MG63 (cell line): Measurements from ENCODE around the gene TAL1. TPM values are rescaled to one million over a fixed set of nuclear protein-coding genes. Genes with fewer than 3 reads are reported as not detected.
"Not testable (repeated sequence)": the region's sequence is repeated elsewhere in the genome, so short reads cannot be mapped to it uniquely, and the experiment has no call there.

Source experiments
- DNase-seq: peaks from one replicate; pipeline ENCODE4 v3.0.0-alpha.2; 2020
- H3K27me3 ChIP-seq: fragments of 250-450 bp; sonication (Bioruptor Pico); 2 replicates; pipeline ENCODE4 v1.5.1; 2020; ENCODE audit warnings: mild to moderate bottlenecking, moderate library complexity
- H3K36me3 ChIP-seq: fragments of 250-450 bp; sonication (Bioruptor Pico); 2 replicates; pipeline ENCODE4 v1.5.1; 2020; ENCODE audit warnings: mild to moderate bottlenecking, moderate library complexity
- H3K4me3 ChIP-seq: fragments of 250-450 bp; sonication (Bioruptor Pico); 2 replicates; pipeline ENCODE4 v1.5.1; 2020; ENCODE audit warnings: mild to moderate bottlenecking, moderate library complexity
- H3K9me3 ChIP-seq: fragments of 250-450 bp; sonication (Bioruptor Pico); 2 replicates; pipeline ENCODE4 v1.5.1; 2020; ENCODE audit warnings: mild to moderate bottlenecking, moderate library complexity
- total RNA-seq: library from RNA; depleted of rRNA; stranded (reverse); fragments of >200 nt; shearing (Covaris generic); gene quantifications from 2 replicates; pipeline ENCODE4 v1.2.3, GENCODE V29; 2014; ENCODE audit warnings: low replicate concordance; rRNA removed

Gene TAL1
- total RNA-seq: not detected in 2 replicates

DNA sequence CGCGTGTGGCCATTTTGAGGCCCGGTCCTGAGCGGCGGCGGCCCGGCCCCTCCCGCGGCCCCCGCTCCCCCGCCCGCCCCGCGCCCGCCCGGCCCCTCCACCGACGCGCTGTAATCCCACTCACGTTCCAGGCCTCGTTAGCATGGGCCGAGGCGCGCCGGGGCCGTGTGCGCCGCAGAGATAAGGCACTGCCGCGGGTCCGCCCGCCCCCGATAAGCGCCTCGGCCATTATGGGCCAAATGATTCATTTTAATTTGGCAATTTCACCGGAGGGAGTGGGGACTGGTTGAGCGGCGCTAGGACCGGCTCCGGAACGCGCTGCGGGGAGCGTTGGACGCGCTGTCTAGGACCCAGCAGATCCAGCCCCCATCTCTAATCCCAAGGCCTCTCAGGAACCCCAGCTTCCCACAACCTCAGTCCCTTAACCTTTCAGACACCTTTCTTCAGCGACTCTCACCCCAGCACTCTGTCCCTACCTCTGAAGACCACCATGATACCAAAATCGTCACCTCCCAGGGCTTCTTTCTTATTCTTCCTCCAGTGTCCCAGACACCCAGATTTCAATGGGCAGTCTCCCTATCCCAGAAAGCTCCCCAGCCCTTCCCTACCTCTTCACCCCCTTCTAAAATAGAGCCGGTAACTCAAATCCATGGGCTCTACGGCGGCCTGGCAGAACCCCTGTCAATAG is at the start of gene TAL1:
Gene TAL1 (minus strand): TSS at position 39 of the 688 bp plus-strand sequence. CDS start 6,337 bp downstream, outside the sequence.
- no peak for DNase-seq
- Histone ChIP-seq H3K4me3 (peak within 1 kb of the TSS; percentile 32), H3K27me3 (peaks cover 39% of the 10 kb centered on the region), H3K9me3 (no peaks in the 10 kb centered on the region), H3K36me3 (no peaks in the 10 kb centered on the region)

DNA sequence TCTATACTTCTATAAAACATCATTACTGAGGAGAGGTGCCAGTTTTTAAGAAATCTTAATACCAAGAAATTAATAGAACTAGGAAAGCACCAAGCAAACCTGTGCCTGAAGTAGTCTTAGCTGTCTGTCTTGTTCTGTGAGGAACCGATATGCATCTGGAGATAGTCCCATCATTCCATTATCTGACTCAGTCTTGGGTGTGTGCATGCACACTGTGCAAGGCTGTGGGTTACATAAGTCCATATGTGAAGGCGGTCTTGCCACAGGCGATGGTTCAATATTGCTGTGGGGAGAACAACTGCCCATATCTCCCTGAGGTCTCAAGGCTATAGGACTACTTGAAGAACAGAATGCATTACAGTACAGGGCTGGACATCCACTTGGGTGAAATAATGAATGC is 48.1 kb upstream of the TAL1 start:
- no peak overlapping the region for H3K4me3 ChIP-seq
- H3K27me3 ChIP-seq: no peaks in the 10 kb centered on the region
- no peak for DNase-seq
- H3K9me3 ChIP-seq: no peaks in the 10 kb centered on the region
- peaks cover 39% of the 10 kb centered on the region for H3K36me3 ChIP-seq

DNA sequence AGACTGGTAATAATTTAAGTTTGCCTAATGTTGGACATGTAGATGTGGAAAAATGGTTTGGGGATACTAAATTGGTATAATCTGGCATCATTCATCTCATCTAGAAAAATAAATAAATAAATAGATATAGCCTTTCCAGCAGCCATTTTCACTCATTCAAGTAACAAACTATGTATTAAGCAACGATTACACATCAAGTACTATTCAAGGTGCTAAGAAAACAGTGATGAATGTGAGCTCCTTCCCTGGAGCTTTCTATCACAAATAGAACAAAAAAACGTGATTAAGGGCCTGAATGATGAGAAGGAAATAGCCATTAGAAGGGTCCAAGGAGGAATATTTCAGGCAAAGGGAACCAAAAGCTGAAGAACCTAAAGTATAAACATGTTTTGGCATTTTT is 44.8 kb upstream of the TAL1 start:
- DNase-seq: no peak

DNA sequence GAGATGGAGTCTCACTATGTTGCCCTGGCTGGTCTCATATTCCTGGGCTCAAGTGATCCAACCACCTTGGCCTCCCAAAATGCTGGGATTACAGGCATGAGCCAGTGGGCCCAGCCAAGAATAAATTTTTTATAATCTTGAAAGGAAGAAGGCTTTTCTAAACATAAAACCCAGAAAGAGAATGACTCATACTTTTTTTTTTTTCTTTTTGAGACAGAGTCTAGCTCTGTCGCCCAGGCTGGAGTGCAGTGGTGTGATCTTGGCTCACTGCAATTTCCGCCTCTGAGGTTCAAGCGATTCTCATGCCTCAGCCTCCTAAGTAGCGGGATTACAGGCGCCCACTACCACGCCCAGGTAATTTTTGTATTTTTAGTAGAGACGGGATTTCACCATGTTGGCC is 43.8 kb upstream of the TAL1 start:
- H3K9me3 ChIP-seq, H3K4me3 ChIP-seq, DNase-seq, H3K27me3 ChIP-seq: not testable (repeated sequence)
- H3K36me3 ChIP-seq: peaks cover 46% of the 10 kb centered on the region

More for the DNA sequence above, 44.8 kb upstream of the TAL1 start:
- Histone ChIP-seq H3K9me3 (no peaks in the 10 kb centered on the region), H3K36me3 (peaks cover 48% of the 10 kb centered on the region), H3K4me3 (no peak overlapping the region), H3K27me3 (no peaks in the 10 kb centered on the region)

DNA sequence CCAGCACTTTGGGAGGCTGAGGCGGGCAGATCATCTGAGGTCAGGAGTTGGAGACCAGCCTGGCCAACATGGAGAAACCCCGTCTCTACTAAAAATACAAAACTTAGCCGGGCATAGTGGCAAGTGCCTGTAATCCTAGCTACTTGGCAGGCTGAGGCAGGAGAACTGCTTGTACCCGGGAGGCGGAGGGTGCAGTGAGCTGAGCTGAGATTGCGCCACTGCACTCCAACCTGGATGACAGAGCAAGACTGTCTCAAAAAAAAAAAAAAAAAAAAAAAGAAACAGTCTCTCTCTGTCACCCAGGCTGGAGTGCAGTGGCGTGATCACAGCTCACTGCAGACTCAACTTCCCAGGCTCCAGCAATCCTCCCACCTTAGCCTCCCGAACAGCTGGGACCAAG is 33.5 kb upstream of the TAL1 start:
- peaks cover 48% of the 10 kb centered on the region for H3K36me3 ChIP-seq
- H3K9me3 ChIP-seq, H3K27me3 ChIP-seq, DNase-seq, H3K4me3 ChIP-seq: not testable (repeated sequence)

DNA sequence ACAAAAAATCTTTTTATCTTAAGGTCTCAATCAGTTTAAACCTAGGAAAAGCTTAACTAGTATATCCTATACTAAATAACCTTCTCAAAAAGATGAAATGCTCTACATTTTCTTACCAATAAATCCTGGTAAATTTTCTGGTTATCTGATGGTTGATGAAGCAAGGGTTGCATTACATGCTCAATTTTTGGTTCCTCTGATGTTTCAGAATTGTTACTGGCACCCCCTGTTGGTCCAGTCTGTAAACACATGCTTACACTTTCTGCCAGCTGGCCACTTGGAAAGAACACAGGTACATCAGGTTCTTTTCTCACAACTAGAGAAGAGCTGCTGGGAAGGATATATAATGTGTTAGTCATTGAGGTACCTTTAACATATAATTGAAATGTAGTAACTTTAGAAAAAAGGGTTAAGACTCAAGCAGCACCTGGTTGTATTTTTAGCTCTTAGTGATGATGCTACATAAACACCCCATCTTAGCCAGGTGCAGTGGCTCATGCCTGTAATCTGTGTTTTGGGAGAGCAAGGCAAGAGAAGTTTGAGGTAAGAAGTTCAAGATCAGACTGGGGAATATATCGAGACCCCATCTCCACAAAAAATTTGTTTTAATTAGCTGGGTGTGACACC is 30.9 kb upstream of the TAL1 start:
- H3K27me3 ChIP-seq: no peaks in the 10 kb centered on the region
- no peak overlapping the region for H3K4me3 ChIP-seq
- H3K36me3 ChIP-seq: peaks cover 43% of the 10 kb centered on the region
- no peaks in the 10 kb centered on the region for H3K9me3 ChIP-seq
- DNase-seq: peak; percentile 17

DNA sequence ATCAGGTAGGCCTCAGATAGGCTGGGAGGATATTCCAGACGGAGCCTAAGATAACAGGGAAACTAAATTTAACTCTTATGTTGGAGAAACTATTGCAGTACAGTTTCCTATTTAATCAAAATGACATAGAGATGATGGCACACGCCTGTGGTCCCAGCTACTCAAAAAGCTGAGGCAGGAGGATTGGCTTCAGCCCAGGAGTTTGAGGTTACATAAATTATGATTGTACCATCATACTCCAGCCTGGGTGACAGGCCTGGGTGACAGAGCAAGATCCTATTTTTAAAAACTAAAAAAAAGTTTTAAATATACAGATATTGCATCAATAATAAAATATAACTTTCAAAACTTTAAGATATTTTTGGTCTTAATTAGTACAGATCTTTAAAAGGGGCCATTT is 25.2 kb upstream of the TAL1 start:
- Histone ChIP-seq H3K4me3 (no peak overlapping the region), H3K9me3 (no peaks in the 10 kb centered on the region), H3K27me3 (no peaks in the 10 kb centered on the region), H3K36me3 (peaks cover 52% of the 10 kb centered on the region)
- no peak for DNase-seq

DNA sequence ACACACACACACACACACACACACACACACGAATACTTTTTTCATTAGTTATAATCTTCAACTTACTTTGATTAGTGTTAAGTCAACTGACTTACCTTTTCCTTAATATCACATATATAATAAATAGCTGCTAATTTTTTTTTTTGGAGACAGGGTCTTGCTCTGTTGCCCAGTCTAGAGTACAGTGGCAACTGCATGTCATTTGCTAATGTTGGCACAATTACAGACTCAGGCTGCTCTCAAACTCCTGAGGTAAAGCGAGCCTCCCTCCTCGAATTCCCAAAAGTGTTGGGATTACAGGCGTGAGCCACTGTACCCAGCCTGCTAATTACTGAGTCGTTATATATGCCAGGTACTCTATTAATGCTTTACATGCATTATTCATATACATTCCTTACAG is 20.8 kb upstream of the TAL1 start:
- Histone ChIP-seq H3K36me3 (peaks cover 42% of the 10 kb centered on the region), H3K4me3 (no peak overlapping the region)

DNA sequence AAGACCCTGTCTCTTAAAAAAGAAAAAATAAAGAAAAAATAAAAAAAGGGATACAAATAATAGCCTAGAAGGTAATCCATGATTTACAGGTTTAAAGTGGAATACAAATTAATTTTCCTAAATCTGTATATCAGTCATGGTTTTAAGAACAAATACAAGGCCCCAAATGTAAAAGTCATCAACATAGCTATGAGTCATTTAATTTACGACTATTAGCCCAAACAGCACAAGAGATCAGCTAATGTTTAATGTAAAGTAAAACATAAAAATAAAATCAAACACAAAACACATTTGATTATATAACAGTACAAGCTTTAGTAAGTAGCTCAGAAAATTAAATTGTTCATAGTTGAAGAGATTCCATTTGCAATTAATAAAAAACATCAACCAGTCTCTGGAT is 20.3 kb upstream of the TAL1 start:
- no peak for DNase-seq
- H3K27me3 ChIP-seq: no peaks in the 10 kb centered on the region
- no peak overlapping the region for H3K4me3 ChIP-seq
- peaks cover 38% of the 10 kb centered on the region for H3K36me3 ChIP-seq
- no peaks in the 10 kb centered on the region for H3K9me3 ChIP-seq

More for the DNA sequence above, 20.8 kb upstream of the TAL1 start:
- DNase-seq: no peak
- Histone ChIP-seq H3K27me3 (no peaks in the 10 kb centered on the region), H3K9me3 (no peaks in the 10 kb centered on the region)

DNA sequence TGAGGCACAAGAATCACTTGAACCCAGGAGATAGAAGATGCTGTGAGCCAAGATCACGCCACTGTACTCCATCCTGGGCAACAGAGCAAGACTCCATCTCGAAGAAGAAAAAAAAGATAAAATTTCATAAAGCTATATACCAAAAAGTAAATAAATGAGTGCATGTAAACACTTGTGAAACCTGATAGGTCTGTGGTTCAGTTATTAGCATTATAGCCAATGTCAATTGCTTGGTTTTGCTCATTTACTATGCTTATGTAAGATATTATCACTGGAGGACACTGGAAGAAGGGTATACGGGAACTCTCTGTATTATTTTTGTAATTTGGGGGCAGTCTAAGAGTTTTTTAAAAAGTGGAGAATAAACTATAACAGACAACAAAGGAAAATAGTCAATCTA is 17.7 kb upstream of the TAL1 start:
- no peak for DNase-seq
- H3K4me3 ChIP-seq: no peak overlapping the region
- peaks cover 26% of the 10 kb centered on the region for H3K36me3 ChIP-seq
- H3K27me3 ChIP-seq: no peaks in the 10 kb centered on the region
- H3K9me3 ChIP-seq: no peaks in the 10 kb centered on the region

DNA sequence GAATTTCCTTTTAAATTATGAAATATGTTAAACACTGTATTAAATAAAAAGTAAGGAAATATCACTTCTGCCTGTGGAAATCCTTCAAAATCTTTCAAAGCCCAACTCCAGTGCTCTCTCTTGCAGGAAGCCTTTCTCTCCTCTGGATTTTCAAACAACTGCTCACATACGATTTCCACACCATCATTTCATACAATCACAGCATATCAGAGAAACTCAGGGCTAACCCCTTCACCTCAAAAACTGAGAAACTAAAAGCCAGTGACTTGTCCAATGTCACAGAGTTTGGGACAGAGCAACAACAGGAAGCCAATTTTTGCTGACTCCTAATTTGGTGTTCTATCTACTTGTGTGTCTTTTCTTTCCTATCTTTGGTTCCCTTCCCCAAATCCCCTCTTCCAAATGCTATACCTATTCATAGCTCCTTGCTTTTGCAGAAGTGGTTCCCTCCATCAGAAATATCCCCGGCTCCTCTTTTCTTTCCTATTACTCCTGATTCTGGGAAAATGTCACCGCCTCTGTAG is 12.4 kb upstream of the TAL1 start:
- no peak for DNase-seq
- Histone ChIP-seq H3K4me3 (no peak overlapping the region), H3K27me3 (no peaks in the 10 kb centered on the region; the same call in 1 of the 2 replicates), H3K9me3 (no peaks in the 10 kb centered on the region), H3K36me3 (no peaks in the 10 kb centered on the region)

DNA sequence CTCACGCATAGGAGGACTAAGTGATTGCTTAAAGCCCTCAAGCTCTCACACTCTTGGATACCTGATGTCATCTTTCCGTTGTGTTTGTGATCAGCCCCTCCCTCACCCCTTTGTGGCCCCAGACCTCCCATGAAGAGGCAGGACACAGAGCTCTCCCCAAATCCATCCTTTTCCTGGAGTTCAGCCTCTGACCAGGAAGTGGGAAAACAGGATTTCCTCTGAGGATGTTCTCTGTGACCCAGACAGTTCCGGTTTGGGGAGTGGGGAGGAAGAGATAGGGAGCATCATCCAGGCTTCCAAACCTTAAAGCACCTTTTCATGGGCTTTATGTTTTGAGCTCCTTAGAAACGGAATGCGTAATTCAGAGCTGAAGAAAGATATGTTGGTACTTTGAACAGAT is 11.9 kb upstream of the TAL1 start:
- Histone ChIP-seq H3K9me3 (no peaks in the 10 kb centered on the region), H3K4me3 (no peak overlapping the region), H3K36me3 (no peaks in the 10 kb centered on the region), H3K27me3 (no peaks in the 10 kb centered on the region; the same call in 1 of the 2 replicates)
- DNase-seq: no peak

DNA sequence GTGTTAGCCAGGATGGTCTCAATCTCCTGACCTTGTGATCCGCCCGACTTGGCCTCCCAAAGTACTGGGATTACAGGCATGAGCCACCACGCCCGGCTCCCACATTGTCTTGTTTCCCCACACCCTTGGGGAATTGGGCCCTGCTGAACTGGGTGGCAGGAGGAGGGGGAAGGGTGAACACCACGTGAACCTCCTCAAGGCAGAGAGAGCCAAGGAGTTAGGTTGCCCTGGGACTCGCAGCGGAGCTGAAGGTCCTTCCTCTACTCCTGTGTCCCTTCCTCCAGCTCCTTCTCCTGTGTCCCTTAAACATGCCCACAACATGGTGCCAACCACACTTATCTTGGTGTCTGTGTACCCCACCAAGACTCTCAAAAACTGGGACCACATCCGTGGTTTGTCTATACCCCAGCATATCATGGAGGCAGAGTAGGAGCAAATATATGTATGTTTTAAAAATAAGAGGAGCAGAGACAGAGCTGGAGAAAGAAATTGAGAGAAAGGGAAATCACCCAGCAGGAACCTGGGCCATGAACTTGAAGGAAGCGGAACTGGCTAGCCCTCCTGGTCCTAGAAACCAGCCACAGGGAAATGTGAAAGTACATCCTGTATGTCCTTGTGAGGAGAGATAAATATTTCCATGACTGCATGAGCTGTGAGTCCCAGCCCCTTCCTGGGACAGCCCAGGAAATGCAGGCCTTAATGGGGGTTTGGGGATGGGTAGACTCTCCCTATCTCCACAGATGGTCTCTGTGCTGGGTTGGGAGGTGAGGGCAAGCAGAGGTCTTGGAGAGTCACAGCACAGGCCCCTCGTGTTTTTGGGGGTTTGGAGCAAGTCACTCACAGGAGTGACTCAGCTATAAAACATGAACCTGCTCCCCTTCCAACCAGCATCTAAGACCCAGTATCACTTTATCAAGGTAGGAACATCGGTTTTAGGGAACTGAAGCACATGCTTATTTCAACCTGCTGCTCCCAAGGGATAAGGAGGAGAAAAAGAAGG is 9.4 kb upstream of the TAL1 start:
- no peak overlapping the region for H3K4me3 ChIP-seq
- no peaks in the 10 kb centered on the region for H3K9me3 ChIP-seq
- H3K27me3 ChIP-seq: no peaks in the 10 kb centered on the region; the same call in 1 of the 2 replicates
- no peaks in the 10 kb centered on the region for H3K36me3 ChIP-seq
- no peak for DNase-seq

DNA sequence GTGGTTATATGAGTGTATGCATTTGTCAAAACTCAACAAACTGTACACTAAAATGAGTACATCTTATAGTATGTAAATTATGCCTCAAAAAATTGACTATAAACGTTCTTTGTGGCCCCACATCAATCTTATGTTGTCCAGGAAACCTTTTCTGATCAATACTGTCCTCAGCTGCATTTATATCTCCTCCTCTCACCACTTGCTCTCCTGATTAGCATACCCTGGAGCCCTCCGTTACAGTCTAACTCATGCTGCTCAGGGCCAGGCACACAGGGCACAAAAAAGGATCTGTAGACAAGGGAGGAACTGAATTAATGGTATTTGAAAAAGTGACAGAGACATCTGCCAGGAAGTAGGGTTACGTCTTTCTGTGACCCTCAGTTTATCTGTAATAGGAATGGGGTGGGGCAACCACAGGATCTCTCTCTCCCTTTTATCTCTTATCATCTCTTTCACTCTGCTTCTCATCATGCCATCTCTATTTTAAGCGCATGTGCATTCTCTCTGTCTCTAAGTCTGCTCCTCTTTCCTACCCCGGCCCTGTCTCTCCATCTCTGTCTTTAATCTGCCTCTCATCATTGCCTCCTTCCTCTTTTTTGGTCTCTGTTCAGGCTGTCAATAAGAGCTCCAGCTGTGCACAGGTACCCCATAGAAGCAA is 7.0 kb upstream of the TAL1 start:
- DNase-seq: no peak
- no peak overlapping the region for H3K4me3 ChIP-seq
- no peaks in the 10 kb centered on the region for H3K36me3 ChIP-seq
- H3K9me3 ChIP-seq: no peaks in the 10 kb centered on the region
- no peaks in the 10 kb centered on the region for H3K27me3 ChIP-seq

DNA sequence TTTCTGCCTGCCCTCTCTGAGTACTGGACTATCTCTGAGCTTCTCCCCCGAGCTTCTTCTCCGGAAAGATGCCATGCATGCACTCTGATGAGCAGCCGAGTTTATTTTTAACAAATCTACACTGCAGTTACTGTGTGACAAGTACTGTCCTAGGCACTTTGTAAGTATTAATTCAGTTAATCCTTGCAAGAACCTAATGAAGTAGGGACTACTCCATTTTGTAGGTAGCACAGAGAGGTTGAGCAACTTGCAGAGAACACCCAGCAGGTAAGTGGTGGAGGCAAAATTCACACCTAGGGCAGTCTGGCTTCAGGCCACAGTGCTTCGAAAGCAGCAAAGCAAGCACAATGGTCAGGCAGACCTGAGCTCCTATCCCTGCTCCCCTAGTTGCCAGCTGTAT is 3.8 kb upstream of the TAL1 start:
- no peaks in the 10 kb centered on the region for H3K9me3 ChIP-seq
- H3K27me3 ChIP-seq: peaks cover 25% of the 10 kb centered on the region
- H3K4me3 ChIP-seq: no peak overlapping the region
- no peak for DNase-seq
- H3K36me3 ChIP-seq: no peaks in the 10 kb centered on the region

DNA sequence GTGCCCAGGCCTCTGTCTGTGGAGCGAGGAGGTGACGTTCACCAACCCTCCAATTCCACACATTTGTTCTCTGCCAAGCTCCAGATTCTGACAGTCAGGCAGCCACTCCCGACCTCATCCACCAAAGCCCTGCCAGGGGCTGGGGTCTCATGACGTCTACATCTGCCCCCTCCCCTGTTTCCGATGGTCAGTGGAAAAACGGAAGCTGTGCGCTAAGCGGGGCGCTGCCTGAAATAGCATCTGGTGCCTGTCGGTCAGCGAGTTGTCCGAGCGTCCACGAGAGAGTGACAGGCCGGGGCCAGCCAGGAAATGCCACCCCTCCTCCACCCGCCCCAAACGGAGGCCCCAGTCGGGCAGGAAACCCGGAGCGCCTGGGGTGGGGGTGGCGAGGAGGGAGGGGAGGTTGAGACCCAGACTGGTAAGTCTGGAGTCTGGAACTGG is 3.2 kb upstream of the TAL1 start:
- Histone ChIP-seq H3K4me3 (no peak overlapping the region), H3K36me3 (no peaks in the 10 kb centered on the region), H3K27me3 (peaks cover 31% of the 10 kb centered on the region), H3K9me3 (no peaks in the 10 kb centered on the region)
- DNase-seq: no peak
